Karpas-422 (cell line): ENCODE measurements around the gene TMEM30B. TPM values are rescaled to one million over a fixed set of nuclear protein-coding genes. Genes with fewer than 3 reads are reported as not detected.

Source experiments
- DNase-seq: peaks from one replicate; pipeline ENCODE4 v3.0.0-alpha.2; 2015
- H2AFZ ChIP-seq: fragments of 200-600 bp; sonication (generic); 2 replicates; pipeline ENCODE4 v1.6.1; 2014; ENCODE audit warnings: antibody characterized with exemption, low read length, mixed read lengths
- H3K27ac ChIP-seq: fragments of 200-600 bp; sonication (generic); 2 replicates; pipeline ENCODE4 v1.5.1; 2014; ENCODE audit warnings: mild to moderate bottlenecking, low read length, moderate library complexity
- H3K27me3 ChIP-seq: fragments of 200-600 bp; sonication (generic); 2 replicates; pipeline ENCODE4 v1.6.1; 2014; ENCODE audit warnings: low read length, mixed read lengths
- H3K36me3 ChIP-seq: fragments of 200-600 bp; sonication (generic); 2 replicates; pipeline ENCODE4 v1.6.1; 2014; ENCODE audit warnings: low read length, mixed read lengths; ENCODE audit not compliant: insufficient read depth
- H3K4me1 ChIP-seq: fragments of 200-600 bp; sonication (generic); 2 replicates; pipeline ENCODE4 v1.6.1; 2014; ENCODE audit warnings: mild to moderate bottlenecking, low read length, mixed read lengths
- H3K4me2 ChIP-seq: fragments of 200-600 bp; sonication (generic); 2 replicates; pipeline ENCODE4 v1.6.1; 2014; ENCODE audit warnings: low read length, low read depth, mild to moderate bottlenecking; ENCODE audit not compliant: poor library complexity, severe bottlenecking
- H3K4me3 ChIP-seq: fragments of 200-600 bp; sonication (generic); 2 replicates; pipeline ENCODE4 v1.5.1; 2014; ENCODE audit warnings: mild to moderate bottlenecking, antibody characterized with exemption, low read length, mixed read lengths
- H3K79me2 ChIP-seq: fragments of 200-600 bp; sonication (generic); 2 replicates; pipeline ENCODE4 v1.6.1; 2014; ENCODE audit warnings: mild to moderate bottlenecking, low read length, mixed read lengths
- H3K9ac ChIP-seq: fragments of 200-600 bp; sonication (generic); 2 replicates; pipeline ENCODE4 v1.6.0; 2014; ENCODE audit warnings: low read length
- H3K9me2 ChIP-seq: fragments of 200-600 bp; sonication (generic), shearing (Covaris generic); replicated peaks from 2 replicates; pipeline ENCODE4 v1.6.0; 2014; ENCODE audit warnings: mild to moderate bottlenecking, low read length, moderate library complexity; ENCODE audit not compliant: insufficient read depth
- H3K9me3 ChIP-seq: fragments of 300-700, 200-600 bp; sonication (generic); 2 replicates; pipeline ENCODE4 v1.6.1; 2014; ENCODE audit warnings: low read length, mixed read lengths
- H4K20me1 ChIP-seq: fragments of 200-600 bp; sonication (generic); 2 replicates; pipeline ENCODE4 v1.6.1; 2014; ENCODE audit warnings: mild to moderate bottlenecking, antibody characterized with exemption, low read length, low read depth; ENCODE audit not compliant: insufficient read depth
- total RNA-seq: library from RNA; depleted of rRNA; stranded (reverse); fragments of >200 nt; shearing (Covaris generic); gene quantifications from 2 replicates; pipeline ENCODE4 v1.2.3, GENCODE V29; 2014; ENCODE audit warnings: low replicate concordance

Gene TMEM30B
- total RNA-seq, 1 experiment from 2014 or later: not detected

- no peaks in the 10 kb centered on the region for H3K9me2 ChIP-seq
- no peaks in the 10 kb centered on the region for H3K36me3 ChIP-seq
- H3K4me3 ChIP-seq: no peak overlapping the region
- no peaks in the 10 kb centered on the region for H4K20me1 ChIP-seq
- no peak overlapping the region for H3K4me2 ChIP-seq
- no peaks in the 10 kb centered on the region for H3K27me3 ChIP-seq
- H3K9me3 ChIP-seq: no peaks in the 10 kb centered on the region
- H2AFZ ChIP-seq: no peak overlapping the region
- H3K79me2 ChIP-seq: no peaks in the 10 kb centered on the region
- H3K4me1 ChIP-seq: peaks cover 17% of the 10 kb centered on the region
- H3K27ac ChIP-seq: no peak overlapping the region
- DNase-seq: no peak
- no peak overlapping the region for H3K9ac ChIP-seq
Measured at GRCh38 chr14:61257469-61258057, 23.6 kb downstream of the TMEM30B start.

- no peak for DNase-seq
- Histone ChIP-seq H3K4me1 (peaks cover 23% of the 10 kb centered on the region), H3K9ac (no peak overlapping the region), H3K79me2 (no peaks in the 10 kb centered on the region), H3K27me3 (no peaks in the 10 kb centered on the region), H3K4me3 (no peak overlapping the region), H3K9me2 (no peaks in the 10 kb centered on the region), H3K36me3 (no peaks in the 10 kb centered on the region), H3K4me2 (no peak overlapping the region), H3K9me3 (no peaks in the 10 kb centered on the region), H3K27ac (no peak overlapping the region), H2AFZ (no peak overlapping the region), H4K20me1 (no peaks in the 10 kb centered on the region)
Measured at GRCh38 chr14:61256826-61257468, 24.2 kb downstream of the TMEM30B start.

- Histone ChIP-seq H2AFZ (no peak overlapping the region), H3K4me2 (no peak overlapping the region), H3K4me1 (peaks cover 31% of the 10 kb centered on the region), H3K27ac (no peak overlapping the region), H3K9ac (no peak overlapping the region), H3K9me3 (no peaks in the 10 kb centered on the region), H3K9me2 (no peaks in the 10 kb centered on the region), H3K36me3 (no peaks in the 10 kb centered on the region), H3K79me2 (no peaks in the 10 kb centered on the region), H3K27me3 (no peaks in the 10 kb centered on the region), H3K4me3 (no peak overlapping the region), H4K20me1 (no peaks in the 10 kb centered on the region)
- no peak for DNase-seq
Measured at GRCh38 chr14:61255968-61256367, 25.2 kb downstream of the TMEM30B start.

- Histone ChIP-seq H3K27ac (no peak overlapping the region), H2AFZ (no peak overlapping the region), H3K4me1 (peaks cover 36% of the 10 kb centered on the region), H4K20me1 (no peaks in the 10 kb centered on the region), H3K9ac (no peak overlapping the region), H3K9me3 (no peaks in the 10 kb centered on the region), H3K4me2 (no peak overlapping the region), H3K4me3 (no peak overlapping the region), H3K36me3 (no peaks in the 10 kb centered on the region), H3K27me3 (no peaks in the 10 kb centered on the region), H3K9me2 (no peaks in the 10 kb centered on the region), H3K79me2 (no peaks in the 10 kb centered on the region)
- DNase-seq: no peak
Measured at GRCh38 chr14:61254808-61255526, 26.2 kb downstream of the TMEM30B start.

- Histone ChIP-seq H3K79me2 (no peaks in the 10 kb centered on the region), H3K27ac (peak overlapping the region; percentile 95), H3K9me3 (no peaks in the 10 kb centered on the region), H4K20me1 (no peaks in the 10 kb centered on the region), H3K4me3 (peak overlapping the region; percentile 48), H3K36me3 (no peaks in the 10 kb centered on the region), H3K4me1 (peaks cover 43% of the 10 kb centered on the region), H2AFZ (peak overlapping the region; percentile 97), H3K9ac (peak overlapping the region; percentile 72), H3K4me2 (peak overlapping the region; percentile 73), H3K27me3 (no peaks in the 10 kb centered on the region), H3K9me2 (no peaks in the 10 kb centered on the region)
- DNase-seq: peak; percentile 94
Measured at GRCh38 chr14:61253064-61253738, 27.9 kb downstream of the TMEM30B start.

GRCh38 chr14:61252369-61253063, 28.6 kb downstream of the TMEM30B start:
- no peaks in the 10 kb centered on the region for H3K9me3 ChIP-seq
- H2AFZ ChIP-seq: peak overlapping the region; percentile 97
- DNase-seq: peak; percentile 98
- H3K9ac ChIP-seq: peak overlapping the region; percentile 72
- no peaks in the 10 kb centered on the region for H3K9me2 ChIP-seq
- peak overlapping the region; percentile 48 for H3K4me3 ChIP-seq
- no peaks in the 10 kb centered on the region for H3K79me2 ChIP-seq
- H3K4me2 ChIP-seq: peak overlapping the region; percentile 73
- no peaks in the 10 kb centered on the region for H4K20me1 ChIP-seq
- no peaks in the 10 kb centered on the region for H3K36me3 ChIP-seq
- no peaks in the 10 kb centered on the region for H3K27me3 ChIP-seq
- peak overlapping the region; percentile 95 for H3K27ac ChIP-seq
- H3K4me1 ChIP-seq: peaks cover 48% of the 10 kb centered on the region

GRCh38 chr14:61250063-61250462, 31.1 kb downstream of the TMEM30B start:
- Histone ChIP-seq H3K79me2 (no peaks in the 10 kb centered on the region), H3K9me2 (no peaks in the 10 kb centered on the region), H3K4me3 (no peak overlapping the region), H4K20me1 (no peaks in the 10 kb centered on the region), H3K4me1 (peaks cover 56% of the 10 kb centered on the region), H3K36me3 (no peaks in the 10 kb centered on the region), H3K4me2 (no peak overlapping the region), H3K9me3 (no peaks in the 10 kb centered on the region), H3K27ac (no peak overlapping the region), H2AFZ (no peak overlapping the region), H3K27me3 (no peaks in the 10 kb centered on the region), H3K9ac (no peak overlapping the region)
- DNase-seq: no peak
